HG03520 (cell line): ENCODE results near the gene COMMD1.
"Not testable (repeated sequence)": the region's sequence is repeated elsewhere in the genome, so short reads cannot be mapped to it uniquely, and the experiment has no call there.

Experiments
- ATAC-seq: cut with Tn5 transposase; IDR thresholded peaks from one replicate; pipeline ENCODE4 v1.9.1; 2021; ENCODE audit warnings: mild to moderate bottlenecking, moderate library complexity; ENCODE audit not compliant: unreplicated experiment

The COMMD1 gene

DNA sequence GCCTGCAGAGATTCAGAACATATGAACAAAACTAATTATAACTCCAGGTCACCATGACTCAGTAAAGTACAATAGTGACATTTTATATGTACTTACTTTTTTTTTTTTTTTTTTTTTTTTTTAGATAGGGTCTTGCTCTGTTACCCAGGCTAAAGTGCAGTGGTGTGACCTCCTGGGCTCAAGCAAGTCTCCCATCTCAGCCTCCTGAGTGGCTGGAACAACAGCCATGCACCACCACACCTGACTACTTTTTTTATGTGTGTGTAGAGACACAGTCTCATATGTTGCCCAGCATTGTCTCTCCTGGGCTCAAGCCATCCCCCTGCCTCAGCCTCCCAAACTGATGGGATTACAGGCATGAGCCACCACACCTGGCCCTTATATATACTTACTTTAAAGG, 159.8 kb downstream of the COMMD1 start:
- no peak for ATAC-seq

DNA sequence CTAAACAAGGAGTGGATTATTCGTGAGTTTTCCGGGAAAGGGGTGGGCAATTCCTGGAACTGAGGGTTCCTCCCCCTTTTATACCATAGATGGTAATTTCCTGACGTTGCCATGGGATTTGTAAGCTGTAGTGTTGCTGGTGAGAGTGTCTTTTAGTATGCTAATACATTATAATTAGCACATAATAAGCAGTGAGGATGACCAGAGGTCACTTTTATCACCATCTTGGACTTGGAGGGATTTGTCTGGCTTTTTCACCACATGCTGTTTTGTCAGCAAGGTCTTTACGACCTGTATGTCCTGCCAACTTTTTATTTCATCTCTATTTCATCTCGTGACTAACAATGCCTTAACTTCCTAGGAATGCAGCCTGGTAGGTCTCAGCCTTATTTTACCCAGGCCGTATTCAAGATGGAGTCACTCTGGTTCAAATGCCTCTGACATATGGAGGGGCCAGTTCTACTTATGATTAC, 165.7 kb downstream of the COMMD1 start:
- ATAC-seq, result no peak

DNA sequence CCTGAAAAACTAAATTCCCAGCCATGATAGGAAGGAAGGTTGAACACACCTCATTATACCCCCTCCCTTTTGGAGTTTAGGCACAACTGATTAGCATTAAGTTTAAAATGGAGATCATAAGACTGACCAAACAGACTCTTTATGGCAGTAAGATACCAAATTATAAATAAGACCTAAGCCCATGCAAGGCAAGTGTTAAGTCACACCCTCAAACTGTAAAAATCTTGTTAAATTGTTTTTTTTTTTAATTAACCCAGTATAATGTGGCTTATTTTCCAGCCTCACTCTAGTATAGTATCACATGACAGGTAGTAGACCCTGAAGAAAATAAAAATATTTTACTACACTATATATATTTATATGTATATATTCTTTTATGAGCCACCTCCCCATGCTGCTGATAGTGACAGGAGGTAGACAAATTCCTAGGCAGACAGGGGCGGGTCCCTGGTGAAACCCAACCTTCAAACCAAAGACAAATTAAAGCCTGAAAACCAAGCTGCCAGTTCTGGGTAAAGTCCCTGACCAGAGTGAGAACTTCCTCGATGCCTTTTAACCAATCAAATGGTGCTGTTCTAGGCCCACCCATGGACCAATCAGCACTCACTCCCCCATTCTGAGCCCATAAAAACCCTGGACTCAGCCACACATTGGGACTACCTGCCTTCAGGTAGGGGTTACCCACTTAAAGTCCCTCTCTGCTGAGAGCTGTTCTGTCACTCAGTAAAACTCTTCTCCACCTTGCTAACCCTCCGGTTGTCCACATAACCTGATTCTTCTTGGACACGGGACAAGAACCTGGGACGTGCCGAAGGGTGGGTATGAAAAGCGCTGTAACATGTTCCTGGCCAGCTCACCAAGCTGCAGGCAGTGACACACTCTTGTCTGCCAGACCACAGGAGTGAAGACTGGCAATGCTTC, 166.5 kb downstream of the COMMD1 start:
- ATAC-seq, result no peak

DNA sequence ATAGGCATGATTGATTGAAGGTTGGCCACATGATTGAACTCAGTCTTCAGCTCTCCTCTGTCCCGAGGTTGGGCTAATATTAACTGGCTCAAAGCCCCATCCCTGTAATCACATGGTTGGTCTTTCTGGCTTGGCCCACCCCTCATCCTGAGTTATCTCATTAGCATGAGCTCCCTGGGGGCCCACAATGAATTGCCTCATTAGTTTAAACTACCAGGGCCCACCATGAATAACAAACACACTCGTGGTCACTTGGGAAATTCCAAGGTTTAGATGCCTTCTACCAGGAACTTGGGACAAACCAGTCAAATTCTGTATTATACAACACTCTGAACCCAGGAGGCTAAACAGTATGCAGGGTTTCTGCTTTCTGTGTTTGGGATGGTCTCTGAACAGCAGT, 168.8 kb downstream of the COMMD1 start:
- ATAC-seq, result no peak

DNA sequence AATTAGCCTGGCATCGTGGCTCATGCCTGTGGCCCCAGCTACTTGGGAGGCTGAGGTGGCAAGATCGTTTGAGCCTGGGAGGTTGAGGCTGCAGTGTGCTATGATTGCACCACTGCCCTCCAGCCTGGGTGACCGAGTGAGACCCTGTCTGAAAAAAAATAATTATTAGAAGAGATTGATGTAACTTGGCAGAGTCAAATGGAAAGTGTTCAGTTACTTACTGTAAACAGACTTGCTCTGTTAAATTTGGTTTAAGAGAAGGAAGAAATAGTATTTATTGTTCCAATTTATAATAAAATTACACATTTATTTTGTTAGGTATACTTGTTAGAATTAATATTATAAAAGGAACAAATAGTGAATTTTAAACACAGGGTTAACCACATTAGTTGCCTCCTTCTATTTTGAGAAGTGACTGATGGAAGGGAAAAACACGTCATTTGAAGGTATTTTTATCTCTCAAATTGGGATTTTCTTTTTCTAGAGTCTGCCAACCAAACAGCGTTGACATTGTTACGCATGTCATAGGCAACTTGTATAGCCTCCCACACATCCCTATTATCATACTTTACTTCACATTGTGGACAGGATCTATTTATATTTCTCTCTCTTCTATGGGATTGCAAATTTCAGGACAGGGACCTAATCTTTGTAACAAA, 171.6 kb downstream of the COMMD1 start:
- no peak for ATAC-seq

DNA sequence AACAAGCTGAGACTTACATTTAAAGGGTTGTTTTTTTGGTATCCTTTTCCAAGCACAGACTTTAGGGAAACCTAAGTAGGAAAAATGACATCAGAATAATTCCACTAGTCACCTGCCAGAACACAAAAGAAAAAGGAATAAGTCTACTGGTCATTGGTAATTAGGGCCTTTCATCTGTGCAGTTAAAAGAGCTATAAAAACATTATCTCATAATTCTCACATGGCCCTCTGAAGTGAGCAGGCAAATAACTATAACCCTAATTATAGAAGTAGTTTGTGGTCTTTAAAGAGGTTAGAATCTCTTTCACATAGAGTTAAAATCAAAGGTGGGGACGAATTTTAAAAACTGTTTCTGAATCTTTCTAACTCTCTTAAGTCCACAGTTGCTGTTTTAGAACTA, 179.3 kb downstream of the COMMD1 start:
- no peak for ATAC-seq

DNA sequence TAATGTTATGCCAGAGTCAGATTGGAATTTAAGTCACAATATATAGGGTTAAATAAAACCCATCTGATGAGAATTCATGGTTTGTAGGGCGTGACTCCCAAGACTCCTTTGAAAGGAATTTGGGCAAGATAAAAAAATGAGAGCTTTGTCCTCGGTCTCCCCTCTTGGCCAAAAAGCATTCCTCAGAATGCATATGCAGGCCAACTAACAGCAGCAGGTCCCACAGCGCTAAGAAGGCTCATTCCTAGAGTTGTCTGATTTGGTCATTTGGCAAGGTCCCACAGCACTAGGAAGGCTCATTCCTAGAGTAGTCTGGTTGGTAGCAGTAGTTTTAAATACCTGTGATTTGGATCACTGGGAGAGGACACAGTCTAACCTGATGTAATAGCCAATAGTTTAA, 184.2 kb downstream of the COMMD1 start:
- no peak for ATAC-seq

DNA sequence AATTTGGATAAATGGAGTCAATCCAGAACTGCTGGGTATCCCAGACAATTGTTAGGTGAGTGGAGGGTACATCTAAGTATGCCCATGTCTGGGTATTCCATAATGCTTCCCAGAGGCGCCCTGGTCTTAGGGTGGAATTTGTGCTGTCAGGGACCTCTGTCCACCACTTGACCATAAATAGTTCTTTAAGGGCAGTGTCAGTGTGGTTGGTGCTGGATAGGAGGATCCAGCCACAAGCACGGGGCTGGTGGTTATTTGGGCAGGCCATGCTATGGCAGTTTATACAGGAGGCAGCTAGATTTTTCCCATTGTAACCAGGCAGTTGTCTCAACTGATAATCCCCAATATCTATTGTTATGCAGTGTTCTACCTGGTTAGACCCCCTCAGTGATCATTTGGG, 186.0 kb downstream of the COMMD1 start:
- ATAC-seq, result no peak

DNA sequence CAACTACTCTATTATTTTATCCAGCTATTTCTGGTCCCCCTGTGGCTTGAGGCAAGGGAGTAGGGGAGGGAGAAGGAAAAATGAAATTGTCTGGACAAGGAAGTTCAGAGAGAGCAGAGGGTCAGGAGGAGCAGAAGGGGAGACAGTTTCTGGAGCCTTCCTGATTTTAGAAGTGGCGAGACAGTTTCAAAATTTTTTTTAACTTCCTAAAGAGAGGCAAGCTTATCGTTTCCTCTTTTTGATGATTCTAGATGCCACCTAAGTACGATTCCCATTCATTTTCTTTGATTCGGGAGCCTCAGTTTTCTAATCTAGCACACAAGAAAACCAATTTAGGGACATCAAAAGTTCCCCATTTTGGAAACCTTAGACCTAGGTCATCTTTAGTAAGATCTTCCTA, 193.6 kb downstream of the COMMD1 start:
- no peak for ATAC-seq

DNA sequence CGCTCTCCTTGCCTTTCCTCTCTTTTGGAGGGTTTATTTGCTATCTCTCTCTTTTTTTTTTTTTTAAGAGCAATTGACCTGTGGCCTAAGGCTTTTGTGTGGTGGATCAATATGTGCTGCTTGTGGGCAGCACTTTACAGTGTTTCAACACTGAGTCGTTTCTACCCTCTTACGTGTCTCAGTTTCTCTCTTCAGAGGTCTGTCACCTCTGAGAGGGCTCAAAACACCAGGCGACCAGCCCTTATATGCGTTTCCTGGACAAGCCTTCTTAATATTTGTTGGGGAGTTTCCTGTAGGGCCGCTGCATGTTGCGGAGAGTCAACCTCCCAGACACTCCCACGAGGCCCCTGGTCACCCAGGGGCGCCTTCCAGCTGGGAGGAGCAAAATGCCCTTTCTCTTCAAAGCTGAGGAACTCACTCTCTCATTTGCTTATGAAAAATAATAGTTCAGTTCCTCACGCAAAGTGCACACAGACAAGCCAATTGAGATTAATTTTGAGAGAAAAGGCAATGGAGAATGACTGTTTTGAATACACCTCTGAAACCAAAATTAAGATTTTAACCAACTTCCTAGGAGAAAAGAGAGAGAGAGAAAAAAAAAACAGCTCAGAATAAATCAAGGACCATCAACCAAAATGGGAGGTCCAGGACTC, 194.2 kb downstream of the COMMD1 start:
- peak; percentile 79 for ATAC-seq

DNA sequence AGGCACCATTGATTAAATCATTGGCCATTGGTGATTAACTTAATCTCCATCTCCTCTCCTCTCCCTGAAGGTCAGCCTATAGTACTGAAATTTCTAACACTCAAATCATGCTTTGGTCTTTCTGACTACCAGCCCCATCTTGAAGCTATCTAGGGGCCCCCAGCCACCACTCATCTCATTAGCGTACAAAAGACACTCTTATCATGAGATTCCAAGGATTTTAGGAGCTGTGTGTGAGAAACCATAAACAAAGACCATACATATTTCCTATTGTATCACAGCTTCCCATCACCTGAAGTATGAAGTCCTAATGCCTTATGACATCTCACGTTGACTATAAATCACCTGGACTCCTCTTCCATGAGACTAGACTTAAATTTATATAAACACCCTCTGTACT, 196.4 kb downstream of the COMMD1 start:
- no peak for ATAC-seq

DNA sequence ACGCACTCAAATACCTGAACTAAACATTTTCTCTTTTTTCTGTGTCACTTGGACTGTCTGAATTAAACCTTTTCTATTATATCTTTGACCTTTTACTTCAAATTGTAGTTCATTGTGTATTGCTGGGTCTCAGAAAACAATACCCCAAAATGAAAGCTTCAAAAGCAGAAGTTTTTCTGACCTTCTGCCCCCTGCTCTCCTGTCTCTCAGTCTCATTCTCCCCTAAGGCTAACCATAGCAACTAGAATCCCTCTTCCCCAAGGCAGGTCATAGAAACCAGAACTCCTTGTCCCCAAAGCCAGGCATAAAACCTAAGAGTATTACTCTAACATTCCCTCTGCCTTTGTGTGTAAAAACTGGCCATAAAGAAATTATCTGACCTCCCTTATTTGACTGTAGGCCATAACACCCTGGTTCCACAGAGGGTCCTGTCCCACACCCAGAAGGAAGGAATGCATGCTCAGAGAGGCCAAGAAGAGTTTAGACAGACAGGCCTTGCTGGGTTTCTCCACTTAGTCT, 197.0 kb downstream of the COMMD1 start:
- no peak for ATAC-seq

DNA sequence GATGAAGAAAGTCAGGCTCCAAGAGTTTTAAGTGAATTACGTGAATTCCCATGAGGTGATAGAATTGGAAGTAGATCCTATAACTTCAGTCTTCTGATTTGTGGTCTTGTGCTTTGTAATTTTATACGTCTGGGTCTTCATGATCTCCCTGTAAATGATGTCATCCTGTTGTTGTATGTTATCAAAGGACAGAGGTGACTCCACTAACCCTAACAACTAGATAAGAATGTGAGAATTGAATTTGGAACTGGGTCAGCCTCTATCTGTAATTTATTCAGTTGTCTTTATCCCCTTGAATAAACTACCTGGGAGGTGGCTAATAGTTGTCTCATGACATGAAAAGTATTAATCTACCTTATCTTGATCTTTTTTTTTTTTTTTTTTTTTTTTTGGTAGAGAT, 204.1 kb downstream of the COMMD1 start:
- ATAC-seq, result no peak

DNA sequence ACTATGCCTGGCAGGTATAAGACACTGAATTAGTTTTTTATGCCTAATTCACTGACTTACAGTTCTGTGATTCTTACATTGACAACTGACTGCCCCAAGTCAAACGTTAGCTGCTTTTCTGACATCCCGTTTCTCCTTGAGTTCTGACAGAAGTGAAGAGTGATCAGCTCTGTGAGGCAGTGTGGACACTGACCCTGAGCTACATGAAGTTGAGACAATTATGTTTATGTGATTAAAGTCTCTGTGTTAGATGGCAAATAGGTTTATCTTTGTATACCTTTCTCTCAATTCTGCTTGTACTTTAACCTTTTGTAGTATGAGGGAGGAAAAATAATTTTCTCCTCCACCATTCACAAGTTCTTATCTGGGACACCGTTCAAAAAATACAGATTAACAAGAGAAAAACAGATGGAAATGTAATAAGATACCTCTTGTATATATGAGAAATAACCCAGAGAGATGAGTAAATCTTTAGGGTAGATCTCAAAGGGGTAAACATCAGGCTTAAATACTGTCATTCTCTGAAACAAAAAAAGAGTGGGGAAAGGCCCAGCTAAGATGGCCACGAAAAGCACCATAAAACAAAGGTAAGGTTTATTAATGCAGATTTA, 205.0 kb downstream of the COMMD1 start:
- ATAC-seq, result no peak

DNA sequence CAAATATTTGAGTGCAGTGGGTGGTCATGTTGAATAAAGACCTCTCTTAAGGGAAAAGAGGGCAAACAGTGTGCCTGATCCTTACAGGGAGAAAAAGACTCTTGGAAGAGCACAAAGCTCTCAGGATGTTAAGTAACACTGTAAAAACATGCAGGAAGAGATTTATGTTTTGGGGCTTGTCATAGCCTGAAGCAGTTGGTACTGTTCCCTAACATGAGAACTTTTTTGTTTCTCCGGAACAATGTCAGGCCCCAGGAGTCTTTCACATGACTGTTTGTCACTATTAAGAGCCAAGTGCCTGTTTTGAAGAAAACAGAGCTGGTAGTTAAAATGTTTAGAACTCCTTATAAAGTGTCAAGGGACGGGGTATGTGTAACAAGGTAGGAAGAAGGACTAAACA, 206.7 kb downstream of the COMMD1 start:
- ATAC-seq, result no peak

DNA sequence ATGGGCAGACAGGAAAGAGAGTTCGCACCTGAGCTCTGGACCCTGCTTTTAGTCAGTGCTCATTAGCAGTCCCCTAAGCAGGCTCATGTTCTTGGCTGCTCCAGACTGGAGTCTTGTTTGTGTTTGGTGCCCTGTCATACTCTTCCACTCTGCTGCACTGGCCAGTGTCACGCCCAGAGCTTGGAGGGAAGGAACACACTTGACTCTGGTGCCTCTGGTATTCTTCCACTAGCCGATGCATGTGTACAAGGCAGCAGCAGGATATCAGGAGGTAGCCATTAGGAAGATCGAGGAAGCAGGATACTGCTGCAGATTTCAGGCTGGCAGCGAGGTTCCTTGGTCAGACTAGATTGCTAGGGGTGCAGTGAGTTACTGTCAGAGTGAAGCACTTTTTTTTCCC, 209.1 kb downstream of the COMMD1 start:
- no peak for ATAC-seq

DNA sequence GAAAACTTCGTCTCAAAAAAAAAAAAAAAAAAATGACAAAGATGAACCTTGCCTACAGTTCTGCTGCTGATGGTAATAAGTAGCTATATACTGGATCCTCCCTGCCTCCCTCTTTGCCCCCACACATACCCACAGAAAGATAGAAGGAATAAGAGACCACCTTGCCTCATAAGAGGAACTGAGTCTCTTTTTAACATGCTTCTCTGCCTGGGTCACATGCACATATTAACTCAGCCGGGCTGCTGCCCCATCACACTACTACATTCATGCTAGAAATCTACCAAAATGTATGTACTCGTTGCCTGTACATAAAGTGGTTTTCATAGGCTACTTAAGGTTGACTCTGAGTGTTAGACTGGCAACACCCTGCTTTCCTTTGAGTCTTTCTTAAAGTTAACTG, 211.5 kb downstream of the COMMD1 start:
- ATAC-seq, result no peak

DNA sequence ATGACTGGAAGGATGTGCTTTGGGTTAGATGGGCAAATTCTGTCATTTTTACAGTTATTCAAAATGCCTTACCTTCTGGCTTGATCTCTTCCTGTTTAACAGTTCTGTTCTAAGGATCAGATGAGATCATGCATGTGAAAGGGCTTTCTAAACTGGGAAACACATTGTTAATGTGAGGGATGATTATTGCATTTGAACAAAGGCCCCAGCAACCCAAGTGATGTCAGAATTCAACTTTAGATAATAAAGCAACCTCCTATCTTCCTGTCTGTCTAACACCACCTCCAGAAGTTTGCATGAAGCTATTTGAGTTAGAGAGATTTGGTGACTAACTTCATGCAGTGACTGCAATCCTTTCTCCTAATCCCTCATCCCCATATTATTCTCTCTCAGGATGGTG, 212.7 kb downstream of the COMMD1 start:
- no peak for ATAC-seq

DNA sequence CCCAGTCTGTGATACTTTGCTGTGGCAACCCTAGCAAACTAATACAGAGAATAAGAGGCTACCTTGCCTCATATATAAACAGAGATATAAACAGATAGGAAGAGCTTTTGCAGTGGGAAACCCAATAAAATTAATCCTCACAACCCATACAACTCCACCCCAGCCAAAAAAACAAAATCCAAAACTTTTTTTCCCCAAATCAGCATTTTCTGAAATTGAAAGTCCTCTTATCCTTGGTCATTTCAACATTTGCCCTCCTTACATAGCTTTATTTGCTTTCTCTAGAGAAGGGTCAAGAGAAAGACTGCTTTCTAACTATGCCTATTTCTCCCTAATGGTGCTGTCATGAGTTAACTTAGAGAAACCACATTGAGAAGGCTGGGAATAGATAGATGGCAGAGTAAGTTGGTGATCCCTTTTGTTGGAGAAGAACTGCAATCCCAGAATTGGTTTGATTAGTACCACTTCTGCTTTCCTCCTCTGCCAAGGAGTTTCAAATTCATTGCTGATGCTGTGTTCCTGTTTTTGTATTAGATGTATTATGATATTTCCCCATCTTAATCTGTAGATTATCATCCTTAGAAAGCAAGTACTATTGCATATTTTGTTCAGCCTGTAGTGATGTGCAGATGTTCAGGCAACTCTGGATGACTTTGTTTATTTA, 214.0 kb downstream of the COMMD1 start:
- no peak for ATAC-seq

DNA sequence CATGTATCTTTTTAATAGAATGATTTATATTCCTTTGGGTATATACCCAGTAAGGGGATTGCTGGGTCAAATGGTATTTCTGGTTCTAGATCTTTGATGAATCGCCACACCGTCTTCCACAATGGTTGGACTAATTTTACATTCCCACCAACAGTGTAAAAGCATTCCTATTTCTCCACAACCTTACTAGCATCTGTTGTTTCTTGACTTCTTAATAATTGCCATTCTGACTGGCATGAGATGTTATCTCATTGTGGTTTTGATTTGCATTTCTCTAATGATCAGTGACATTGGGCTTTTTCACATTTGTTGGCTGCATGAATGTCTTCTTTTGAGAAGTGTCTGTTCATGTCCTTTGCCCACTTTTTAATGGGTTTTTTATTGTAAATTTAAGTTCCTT, 220.8 kb downstream of the COMMD1 start:
- ATAC-seq, result not testable (repeated sequence)
